ENCODE results near the gene RGS19.

The RGS19 gene

GRCh38 chr20:64029293-64030117 lies 49.8 kb downstream of the RGS19 start:
- no peak overlapping the region for H3K4me3 ChIP-seq (ENCODE audit: low read depth, low read length)
- no peak for DNase-seq (ENCODE audit: low read depth)

- no peak overlapping the region for H3K4me3 ChIP-seq (ENCODE audit: low read depth, low read length)
- DNase-seq (ENCODE audit: low read depth) = no peak
Measured at GRCh38 chr20:64027981-64028685, 51.2 kb downstream of the RGS19 start.

- H3K4me3 ChIP-seq (ENCODE audit: low read depth, low read length) = no peak overlapping the region
- DNase-seq (ENCODE audit: low read depth) = no peak
Measured at GRCh38 chr20:64025826-64026412, 53.4 kb downstream of the RGS19 start.

GRCh38 chr20:64025101-64025825 lies 54.1 kb downstream of the RGS19 start:
- no peak overlapping the region for H3K4me3 ChIP-seq (ENCODE audit: low read depth, low read length)
- no peak for DNase-seq (ENCODE audit: low read depth)

DNA sequence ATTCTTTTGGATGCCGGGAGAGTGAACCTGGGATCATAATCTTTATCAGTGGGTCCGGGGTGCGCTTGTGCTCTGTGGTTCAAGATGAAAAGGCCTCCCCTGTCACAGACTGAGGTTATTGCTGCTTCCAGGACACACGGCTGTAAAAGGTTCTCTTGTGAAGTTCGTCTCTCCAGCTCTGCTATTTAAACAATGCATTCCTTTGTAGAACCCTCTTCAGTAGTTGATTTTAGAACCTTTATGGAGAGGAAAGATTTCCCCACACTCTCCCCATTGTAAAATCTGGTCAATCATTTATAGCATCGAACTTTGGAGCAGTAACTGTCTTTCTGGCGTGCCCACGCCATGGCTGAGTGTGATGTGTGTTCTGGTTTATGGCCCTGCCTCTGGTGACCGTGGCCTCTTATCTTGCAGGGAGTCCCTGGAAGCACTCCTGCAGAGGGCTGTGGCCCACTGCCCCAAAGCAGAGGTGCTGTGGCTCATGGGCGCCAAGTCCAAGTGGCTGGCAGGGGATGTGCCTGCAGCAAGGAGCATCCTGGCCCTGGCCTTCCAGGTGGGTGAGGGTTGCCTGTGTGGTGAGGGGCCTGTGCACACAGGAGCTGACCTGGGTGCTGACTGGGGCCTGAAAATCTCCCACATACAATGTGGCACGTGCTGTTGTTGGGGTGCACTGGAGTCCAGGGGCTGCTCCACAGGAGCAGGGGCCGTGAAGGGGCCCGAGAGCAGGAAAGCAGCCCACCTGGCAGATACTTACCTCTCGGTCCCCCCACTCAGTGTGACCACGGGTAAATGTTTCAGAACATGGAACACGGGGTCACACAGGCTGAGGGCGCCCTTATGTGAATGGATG lies 55.0 kb downstream of the RGS19 start:
- DNase-seq (ENCODE audit: low read depth) = no peak
- H3K4me3 ChIP-seq (ENCODE audit: low read depth, low read length) = no peak overlapping the region

DNA sequence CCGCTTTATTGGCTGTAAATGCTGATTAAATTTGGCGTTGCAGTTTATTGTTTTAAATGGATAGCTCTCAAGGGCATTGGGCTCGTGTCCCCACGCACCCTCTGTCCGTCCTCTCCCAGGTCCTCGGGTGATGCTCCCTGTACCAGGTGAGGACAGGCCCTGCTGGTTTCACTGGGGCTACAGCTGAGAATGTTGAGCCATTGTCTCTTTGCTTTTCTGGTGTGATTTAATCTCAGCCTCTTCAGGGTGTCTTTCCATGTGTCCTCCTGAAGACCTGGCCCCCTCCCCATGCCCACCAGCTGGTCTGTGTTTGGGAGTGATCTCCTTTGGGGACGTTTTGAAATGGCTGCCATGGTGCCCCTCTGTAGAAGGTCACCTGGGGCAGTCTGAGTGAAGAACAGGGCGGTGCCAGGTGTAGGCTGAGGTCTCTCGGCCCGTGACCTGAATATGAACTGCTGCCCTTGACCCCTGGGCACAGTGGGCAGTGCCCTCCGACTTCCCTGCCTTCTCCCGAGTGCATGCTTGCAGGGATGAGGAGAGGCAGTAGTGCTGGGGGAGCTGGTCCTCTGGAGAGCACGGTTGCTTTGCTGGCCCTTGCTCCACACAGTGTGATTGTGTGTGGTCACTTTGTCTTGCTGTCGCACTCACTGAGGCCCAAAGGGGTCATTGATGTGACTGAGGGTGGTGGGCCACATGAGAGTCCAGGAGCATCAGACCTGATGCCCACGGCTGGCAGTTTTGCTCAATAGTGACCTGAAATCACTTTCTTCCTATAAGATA lies 55.8 kb downstream of the RGS19 start:
- no peak overlapping the region for H3K4me3 ChIP-seq (ENCODE audit: low read depth, low read length)
- DNase-seq (ENCODE audit: low read depth) = no peak

Measured in skeletal muscle cell (primary cell).